ENCODE data around the gene COL25A1.

COL25A1 gene

GRCh38 chr4:109302361-109303139, at the start of gene COL25A1:
Gene COL25A1, minus strand, starts transcription at chr4:109302658.
- peak; percentile 40 for DNase-seq (ENCODE audit: low read depth)

- no peak for DNase-seq (ENCODE audit: low read depth)
These were observed 47.7 kb upstream of the COL25A1 start for GRCh38 chr4:109350121-109350520.

GRCh38 chr4:109334129-109335105, 32.0 kb upstream of the COL25A1 start:
- DNase-seq (ENCODE audit: low read depth): no peak

- no peak for DNase-seq (ENCODE audit: low read depth)
These were observed 30.5 kb upstream of the COL25A1 start for GRCh38 chr4:109332926-109333464.

- no peak for DNase-seq (ENCODE audit: low read depth)
These were observed 25.2 kb upstream of the COL25A1 start for GRCh38 chr4:109327641-109328040.

- DNase-seq (ENCODE audit: low read depth): no peak
These were observed 23.2 kb upstream of the COL25A1 start for GRCh38 chr4:109325698-109326097.

GRCh38 chr4:109323348-109323747, 20.9 kb upstream of the COL25A1 start:
- DNase-seq (ENCODE audit: low read depth): no peak

- DNase-seq (ENCODE audit: low read depth): no peak
These were observed 18.8 kb upstream of the COL25A1 start for GRCh38 chr4:109321232-109321631.

- no peak for DNase-seq (ENCODE audit: low read depth)
These were observed 17.2 kb upstream of the COL25A1 start for GRCh38 chr4:109319684-109320083.

- no peak for DNase-seq (ENCODE audit: low read depth)
These were observed 16.7 kb upstream of the COL25A1 start for GRCh38 chr4:109319156-109319555.

GRCh38 chr4:109315818-109316217, 13.4 kb upstream of the COL25A1 start:
- DNase-seq (ENCODE audit: low read depth): peak; percentile 22

GRCh38 chr4:109315341-109315740, 12.9 kb upstream of the COL25A1 start:
- no peak for DNase-seq (ENCODE audit: low read depth)

- no peak for DNase-seq (ENCODE audit: low read depth)
These were observed 11.0 kb upstream of the COL25A1 start for GRCh38 chr4:109313168-109314133.

GRCh38 chr4:109303140-109303496, 660 bp upstream of the COL25A1 start:
- DNase-seq (ENCODE audit: low read depth): peak; percentile 46

- no peak for DNase-seq (ENCODE audit: low read depth)
These were observed 652 bp downstream of the COL25A1 start for GRCh38 chr4:109301651-109302360.

GRCh38 chr4:109298279-109299010, 4.0 kb downstream of the COL25A1 start:
- DNase-seq (ENCODE audit: low read depth): no peak

GRCh38 chr4:109296527-109296926, 5.9 kb downstream of the COL25A1 start:
- DNase-seq (ENCODE audit: low read depth): no peak

GRCh38 chr4:109295081-109295480, 7.4 kb downstream of the COL25A1 start:
- DNase-seq (ENCODE audit: low read depth): no peak

- DNase-seq (ENCODE audit: low read depth): peak; percentile 6
These were observed 7.9 kb downstream of the COL25A1 start for GRCh38 chr4:109294468-109295020.

- peak; percentile 20 for DNase-seq (ENCODE audit: low read depth)
These were observed 8.5 kb downstream of the COL25A1 start for GRCh38 chr4:109294006-109294405.
